NCI-H446 (cell line): ENCODE results near the gene EVC.

Source experiments
- DNase-seq, 2 experiments: peaks; one replicate each; lab custom pipeline; 2025; lab: John Stamatoyannopoulos, UW

EVC gene

GRCh38 chr4:5730993-5731990, 20.3 kb downstream of the EVC start:
- no peak for DNase-seq

- DNase-seq, result no peak
Measured at GRCh38 chr4:5732158-5732557, 21.2 kb downstream of the EVC start.

- no peak for DNase-seq
Measured at GRCh38 chr4:5734853-5735252, 23.9 kb downstream of the EVC start.

GRCh38 chr4:5735463-5735862, 24.5 kb downstream of the EVC start:
- DNase-seq, result no peak

- DNase-seq, result no peak
Measured at GRCh38 chr4:5738061-5738460, 27.1 kb downstream of the EVC start.

GRCh38 chr4:5742388-5742787, 31.4 kb downstream of the EVC start:
- DNase-seq, result no peak

GRCh38 chr4:5742968-5743367, 32.0 kb downstream of the EVC start:
- DNase-seq, result no peak

- DNase-seq, result no peak
Measured at GRCh38 chr4:5746250-5746649, 35.2 kb downstream of the EVC start.

- DNase-seq, result no peak
Measured at GRCh38 chr4:5746829-5747737, 36.1 kb downstream of the EVC start.

- peak; percentile 0 to 10 for DNase-seq
Measured at GRCh38 chr4:5747738-5748375, 36.9 kb downstream of the EVC start.

GRCh38 chr4:5749568-5749967, 38.6 kb downstream of the EVC start:
- DNase-seq, result no peak

- no peak for DNase-seq
Measured at GRCh38 chr4:5750052-5750945, 39.3 kb downstream of the EVC start.

GRCh38 chr4:5750946-5751665, 40.1 kb downstream of the EVC start:
- DNase-seq, result no peak

- DNase-seq, result no peak
Measured at GRCh38 chr4:5751666-5752375, 40.8 kb downstream of the EVC start.

- no peak for DNase-seq
Measured at GRCh38 chr4:5752376-5753184, 41.6 kb downstream of the EVC start.

- no peak for DNase-seq
Measured at GRCh38 chr4:5753366-5753765, 42.4 kb downstream of the EVC start.

GRCh38 chr4:5753766-5754528, 42.9 kb downstream of the EVC start:
- DNase-seq, result no peak

- DNase-seq, result no peak
Measured at GRCh38 chr4:5754529-5754881, 43.5 kb downstream of the EVC start.
